Stimulated activated CD4-positive, alpha-beta T cell treated with anti-CD3 and anti-CD28 coated beads, Interleukin-1b, Interleukin-23, amount 100 ng/mL, for 4 hours (primary cell): ENCODE measurements around the gene CDK2.
"Not testable (repeated sequence)": the region's sequence is repeated elsewhere in the genome, so short reads cannot be mapped to it uniquely, and the experiment has no call there.

ENCODE experiments used
- DNase-seq, 2 donors: peaks; one replicate each; pipeline ENCODE4 v3.0.0-alpha.2; 2020; ENCODE audit warnings: low read depth in 2 of 2

The CDK2 gene

DNA sequence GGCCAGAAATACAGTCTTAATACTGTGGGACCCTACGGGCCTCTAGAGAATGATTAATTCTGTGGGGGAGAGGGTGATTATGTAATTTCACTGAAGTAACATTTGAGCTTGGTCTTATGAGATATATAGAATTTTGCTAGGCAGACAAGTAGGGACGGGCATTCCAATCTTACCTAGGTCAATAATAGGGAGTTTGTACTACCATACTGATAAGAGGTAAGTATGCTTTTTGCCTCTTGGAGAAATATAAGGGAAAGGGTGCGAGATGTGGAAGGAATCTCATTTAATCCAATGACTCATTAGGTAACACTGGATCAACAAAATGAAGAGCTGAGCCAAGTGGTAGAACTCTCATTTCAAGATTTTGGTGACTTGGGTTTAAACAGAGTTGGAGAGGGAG is 12.4 kb downstream of the CDK2 start:
- no peak for DNase-seq

DNA sequence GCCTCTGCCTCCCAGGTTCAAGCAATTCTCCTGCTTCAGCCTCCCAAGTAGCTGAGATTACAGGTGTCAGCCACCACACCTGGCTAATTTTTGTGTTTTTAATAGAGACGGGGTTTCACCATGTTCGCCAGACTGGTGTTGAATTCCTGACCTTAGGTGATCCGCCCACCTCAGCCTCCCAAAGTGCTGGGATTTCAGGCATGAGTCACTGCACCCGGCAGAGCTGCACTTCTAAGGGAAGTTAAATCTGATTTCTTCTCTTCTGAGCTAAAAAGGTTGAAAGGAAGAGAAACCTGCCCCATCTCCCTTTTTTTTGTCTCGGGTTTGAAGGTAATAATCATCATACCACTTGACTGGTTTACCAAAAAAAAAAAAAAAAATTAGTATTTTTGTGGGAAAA is 15.3 kb downstream of the CDK2 start:
- not testable (repeated sequence) for DNase-seq

DNA sequence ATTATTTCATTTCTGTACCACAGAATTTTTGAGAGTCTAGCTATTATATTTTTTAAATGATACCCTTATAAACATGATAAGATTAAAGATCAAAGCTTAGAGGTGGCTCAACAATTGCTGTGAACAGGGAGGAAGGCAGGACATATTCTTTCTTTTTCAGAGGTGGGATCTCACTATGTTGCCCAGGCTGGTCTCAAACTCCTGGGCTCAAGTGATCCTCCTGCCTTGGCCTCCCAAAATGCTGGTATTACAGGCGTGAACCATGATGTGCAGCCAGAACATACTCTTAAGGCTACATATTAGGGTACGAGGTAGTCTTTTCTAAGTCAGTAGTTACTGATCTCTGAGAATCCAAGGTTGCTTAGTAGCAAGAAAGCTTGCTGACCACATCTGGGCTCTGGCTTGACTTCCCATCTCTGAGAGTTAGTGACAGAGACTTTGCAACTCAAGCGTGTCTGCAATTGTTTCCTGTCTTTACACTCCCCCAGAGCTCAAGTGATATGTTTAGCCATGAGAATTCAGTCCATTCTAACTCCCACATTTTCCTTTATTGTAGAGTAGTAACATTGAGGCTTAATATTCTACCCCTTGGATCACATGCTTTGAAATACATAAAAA is 15.8 kb downstream of the CDK2 start:
- DNase-seq = no peak

DNA sequence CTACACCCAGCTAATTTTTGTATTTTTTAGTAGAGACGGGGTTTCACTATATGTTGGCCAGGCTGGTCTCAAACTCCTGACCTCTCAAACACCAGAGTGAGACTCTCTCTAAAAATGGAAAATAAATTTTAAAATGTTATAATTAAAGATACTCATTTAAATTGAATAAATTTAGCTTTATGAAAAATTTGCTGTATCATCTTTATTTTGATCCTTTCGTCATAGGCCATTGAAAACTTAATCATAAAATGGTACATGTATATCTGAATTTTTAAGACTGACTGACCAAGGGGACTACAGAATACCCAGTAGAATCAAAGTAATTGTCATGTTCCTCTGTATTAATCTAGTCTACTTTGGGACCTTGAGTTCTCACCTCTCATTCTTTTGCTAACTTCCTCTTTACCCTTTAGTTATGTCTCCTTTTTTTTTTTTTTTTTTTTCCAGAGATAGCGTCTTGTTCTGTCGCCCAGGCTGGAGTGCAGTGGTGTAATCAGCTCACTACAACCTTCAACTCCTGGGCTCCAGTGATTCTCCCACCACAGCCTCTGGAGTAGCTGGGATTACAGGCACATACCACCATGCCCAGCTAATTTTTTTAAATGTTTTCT is 16.7 kb downstream of the CDK2 start:
- DNase-seq = no peak

DNA sequence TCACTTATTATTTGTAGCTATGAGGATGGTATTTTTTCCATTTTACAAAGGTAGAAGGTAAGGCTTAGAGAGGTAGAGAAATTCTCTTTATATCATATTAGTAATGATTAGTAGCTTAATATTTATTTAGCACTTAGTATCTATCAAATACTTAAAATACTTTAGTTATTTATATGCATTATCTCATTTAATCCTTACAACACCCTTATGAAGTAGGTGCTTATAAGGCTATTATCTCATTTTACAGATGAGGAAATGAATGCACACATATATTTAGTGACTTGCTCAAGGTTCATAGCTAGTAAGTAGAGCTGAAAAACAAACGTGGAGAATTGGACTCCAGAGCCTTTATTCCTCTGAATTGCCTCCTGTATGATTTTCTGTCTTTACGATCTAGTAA is 18.2 kb downstream of the CDK2 start:
- DNase-seq = no peak

DNA sequence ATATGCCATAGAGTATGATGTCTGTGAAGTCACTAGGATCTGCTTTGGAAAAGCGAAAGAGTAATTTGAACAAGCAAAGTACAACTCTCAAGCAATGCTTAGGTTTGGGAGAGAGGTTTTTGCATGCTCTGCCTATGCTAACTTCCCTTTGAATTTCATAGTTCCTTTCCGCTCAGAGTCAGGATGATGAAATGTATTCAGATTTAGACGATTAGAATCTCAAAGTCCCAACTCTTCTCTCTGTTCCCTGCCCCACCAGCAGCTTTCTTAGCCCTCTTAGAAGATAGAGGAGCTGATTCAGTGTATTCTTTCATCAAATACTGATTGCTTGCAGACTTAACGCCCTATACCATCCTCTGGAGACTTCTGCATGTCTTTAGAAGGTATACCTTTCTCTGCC is 18.7 kb downstream of the CDK2 start:
- DNase-seq = no peak

DNA sequence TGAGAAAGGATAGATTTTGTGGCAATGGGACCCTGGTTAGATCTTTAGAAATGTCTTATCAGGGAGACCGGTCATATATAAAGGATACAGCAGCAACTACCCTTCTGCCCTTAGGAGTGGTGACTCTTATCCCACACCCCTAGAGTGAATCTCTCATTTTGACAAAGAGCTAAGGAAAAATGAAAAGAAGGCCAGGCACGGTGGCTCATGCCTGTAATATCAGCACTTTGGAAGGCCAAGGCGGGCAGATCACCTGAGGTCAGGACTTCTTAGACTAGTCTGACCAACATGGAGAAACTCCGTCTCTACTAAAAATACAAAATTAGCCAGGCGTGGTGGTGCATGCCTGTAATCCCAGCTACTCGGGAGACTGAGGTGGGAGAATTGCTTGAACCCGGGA is 19.3 kb downstream of the CDK2 start:
- not testable (repeated sequence) for DNase-seq

DNA sequence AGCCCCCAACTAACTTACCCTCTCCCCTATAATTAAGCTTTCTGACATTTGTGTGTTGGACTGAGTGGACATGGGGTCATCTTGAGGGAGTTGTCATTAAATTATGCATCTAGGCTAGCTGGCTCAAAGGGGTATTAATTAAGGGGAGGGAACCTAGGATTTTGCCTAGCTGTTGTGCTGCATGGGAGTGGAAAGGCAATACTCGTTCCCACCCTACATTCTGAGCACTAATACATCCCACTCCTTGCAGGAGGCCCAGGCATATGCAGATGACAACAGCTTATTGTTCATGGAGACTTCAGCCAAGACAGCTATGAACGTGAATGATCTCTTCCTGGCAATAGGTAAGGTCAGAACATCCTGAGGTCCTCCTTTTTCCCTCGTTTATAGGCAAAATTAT is 24.5 kb downstream of the CDK2 start:
- no peak for DNase-seq

DNA sequence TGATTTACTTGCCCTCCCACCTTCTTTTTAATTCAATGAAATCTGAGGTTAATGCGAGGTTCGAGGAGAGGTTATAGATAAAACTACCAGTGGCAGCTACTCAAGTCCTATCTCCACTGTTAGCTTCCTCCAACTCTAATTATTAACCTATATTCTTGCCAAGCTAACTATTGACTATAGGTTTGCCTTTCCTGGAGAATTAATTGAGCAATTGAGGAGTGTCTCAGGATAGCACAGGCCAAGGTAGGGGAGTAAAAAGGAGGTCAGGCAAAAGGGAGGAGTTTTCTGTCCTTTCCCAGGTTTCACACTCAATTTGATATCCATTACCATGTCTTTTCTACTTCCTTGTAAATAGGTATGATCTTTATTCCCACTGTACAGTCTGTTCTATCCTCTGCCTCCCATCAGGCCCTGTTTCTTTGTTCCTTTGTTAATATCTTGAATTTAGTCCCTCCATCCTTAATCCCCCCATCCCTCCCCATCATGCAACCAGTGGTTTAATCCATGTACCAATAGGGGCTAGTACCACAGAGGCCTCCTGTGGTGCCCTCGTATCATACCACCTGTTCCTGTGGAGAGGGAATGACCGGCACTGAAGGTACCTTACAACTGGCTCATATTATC is 26.7 kb downstream of the CDK2 start:
- no peak for DNase-seq

DNA sequence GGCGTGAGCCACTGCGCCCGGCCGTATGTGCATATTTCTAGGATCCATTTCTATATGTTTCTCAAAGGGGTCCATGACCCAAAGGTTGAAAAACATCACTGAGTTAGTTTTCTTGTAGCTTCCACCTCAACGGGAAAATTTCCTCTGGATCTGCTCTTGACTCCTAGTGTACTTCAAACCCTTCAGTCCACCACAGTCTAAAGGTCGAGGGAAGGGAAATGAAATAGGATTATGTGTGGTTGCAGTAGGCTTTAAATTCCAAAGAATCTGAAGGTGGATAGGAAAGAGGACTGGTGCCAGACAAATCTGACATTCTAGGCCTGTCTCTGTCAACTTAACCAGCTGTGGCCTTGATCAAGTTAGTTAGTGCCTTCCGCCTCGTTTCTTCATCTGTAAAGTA is 28.7 kb downstream of the CDK2 start:
- no peak for DNase-seq

DNA sequence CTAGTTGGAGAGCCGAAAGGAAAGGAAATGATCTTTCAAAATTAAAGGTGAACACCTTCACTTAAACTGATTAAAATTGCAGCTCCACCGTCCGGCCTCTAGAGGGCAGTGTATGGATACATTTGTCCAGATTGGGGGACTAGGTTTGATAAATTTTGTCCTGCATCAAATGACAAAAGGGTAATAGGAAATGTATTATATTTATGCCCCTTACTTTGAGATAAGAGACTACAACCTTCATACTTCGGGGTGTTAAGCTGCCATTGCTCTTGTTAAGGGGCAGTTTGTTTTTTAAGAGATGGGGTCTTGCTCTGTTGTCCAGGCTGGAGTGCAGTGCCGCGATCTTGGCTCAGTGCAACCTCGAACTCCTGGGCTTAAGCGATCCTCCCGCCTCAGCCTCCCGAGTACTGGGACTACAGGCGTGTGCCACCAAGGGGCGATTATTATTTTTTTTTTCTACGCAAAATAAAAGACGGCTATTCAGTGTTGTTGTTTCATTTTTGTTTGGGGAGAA is 29.6 kb downstream of the CDK2 start:
- DNase-seq = peak in 1 of 2 donors; percentile 68

DNA sequence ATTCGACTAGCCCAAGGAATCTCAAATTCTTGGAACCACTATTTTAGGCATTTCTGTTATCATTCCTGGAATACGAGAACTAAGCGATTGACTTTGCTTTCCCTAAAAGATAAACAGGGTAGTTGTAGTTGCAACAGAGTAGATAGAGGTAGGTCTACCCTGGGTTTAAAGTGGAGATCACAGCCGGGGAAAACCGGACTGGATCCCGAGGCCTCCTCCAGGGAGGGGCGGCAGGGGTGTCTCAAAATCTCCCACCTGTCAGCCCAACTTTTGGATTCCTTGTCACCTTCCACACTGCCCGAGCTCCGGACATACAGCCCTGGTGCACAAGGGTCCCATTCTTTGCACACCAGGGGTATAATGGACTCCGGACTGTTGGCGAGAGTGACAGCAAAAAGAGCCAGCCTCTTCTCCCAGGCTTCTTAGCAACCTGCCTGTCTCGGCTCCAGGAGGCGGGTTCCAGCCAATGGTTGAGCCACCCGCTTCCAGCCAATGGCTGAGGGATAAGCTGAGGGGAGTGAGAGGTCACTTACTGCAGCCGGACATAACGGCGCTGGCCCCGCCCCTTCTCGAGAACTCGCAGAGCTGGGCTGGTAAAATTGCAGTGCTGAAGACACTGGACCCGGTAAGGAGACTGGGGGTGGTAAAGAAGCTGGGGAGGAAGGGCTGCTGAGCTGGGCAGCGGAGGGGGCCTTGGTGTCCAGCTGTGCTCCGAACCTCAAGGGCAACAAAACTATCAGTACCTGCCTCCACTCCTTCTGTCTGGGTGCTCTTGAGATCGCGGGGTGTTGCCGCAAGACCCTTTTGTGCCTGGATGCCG is 30.3 kb downstream of the CDK2 start, which contains the start of gene SUOX:
Gene SUOX, plus strand, starts transcription at position 562 of the 820 bp plus-strand sequence. CDS start 4,946 bp downstream, outside the sequence.
- no peak for DNase-seq

DNA sequence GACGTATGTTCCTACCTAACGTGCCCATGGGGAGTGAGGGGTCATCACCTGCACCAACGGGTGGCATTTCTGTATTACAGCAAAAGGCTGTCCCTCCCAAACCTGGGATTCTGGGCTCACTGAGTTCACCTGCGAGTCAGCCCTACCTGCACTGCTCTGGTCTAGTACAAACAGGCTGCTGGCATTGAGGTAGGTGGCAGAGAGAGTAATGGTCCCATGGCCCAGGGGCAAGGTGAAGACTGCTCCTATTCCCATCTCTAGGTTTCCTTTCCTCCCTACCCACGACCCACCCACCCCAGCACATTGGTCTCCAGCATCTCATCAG is 30.9 kb downstream of the CDK2 start:
- DNase-seq = no peak

DNA sequence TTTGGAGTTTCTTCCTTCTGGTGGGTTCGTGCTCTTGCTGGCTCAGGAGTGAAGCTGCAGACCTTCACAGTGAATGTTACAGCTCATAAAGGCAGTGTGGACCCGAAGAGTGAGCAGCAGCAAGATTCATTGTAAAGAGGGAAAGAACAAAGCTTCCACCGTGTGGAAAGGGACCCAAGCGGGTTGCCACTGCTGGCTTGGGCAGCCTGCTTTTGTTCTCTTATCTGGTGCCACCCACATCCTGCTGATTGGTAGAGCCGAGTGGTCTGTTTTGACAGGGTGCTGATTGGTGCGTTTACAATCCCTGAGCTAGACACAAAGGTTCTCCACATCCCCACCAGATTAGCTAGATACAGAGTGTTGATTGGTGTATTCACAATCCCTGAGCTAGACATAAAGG is 32.9 kb downstream of the CDK2 start:
- DNase-seq = not testable (repeated sequence)

DNA sequence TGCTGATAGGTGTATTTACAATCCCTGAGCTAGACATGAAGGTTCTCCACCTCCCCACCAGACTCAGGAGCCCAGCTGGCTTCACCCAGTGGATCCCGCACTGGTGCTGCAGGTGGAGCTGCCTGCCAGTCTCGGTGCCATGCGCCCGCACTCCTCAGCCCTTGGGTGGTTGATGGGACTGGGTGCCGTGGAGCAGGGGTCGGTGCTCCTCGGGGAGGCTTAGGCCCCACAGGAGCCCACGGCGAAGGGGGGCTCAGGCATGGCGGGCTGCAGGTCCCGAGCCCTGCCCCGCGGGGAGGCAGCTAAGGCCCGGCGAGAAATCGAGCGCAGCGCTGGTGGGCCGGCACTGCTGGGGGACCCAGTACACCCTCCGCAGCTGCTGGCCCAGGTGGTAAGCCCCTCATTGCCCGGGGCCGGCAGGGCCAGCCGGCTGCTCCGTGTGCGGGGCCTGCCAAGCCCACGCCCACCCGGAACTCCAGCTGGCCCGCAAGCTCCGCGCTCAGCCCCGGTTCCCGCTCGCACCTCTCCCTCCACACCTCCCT is 33.4 kb downstream of the CDK2 start:
- DNase-seq = not testable (repeated sequence)

DNA sequence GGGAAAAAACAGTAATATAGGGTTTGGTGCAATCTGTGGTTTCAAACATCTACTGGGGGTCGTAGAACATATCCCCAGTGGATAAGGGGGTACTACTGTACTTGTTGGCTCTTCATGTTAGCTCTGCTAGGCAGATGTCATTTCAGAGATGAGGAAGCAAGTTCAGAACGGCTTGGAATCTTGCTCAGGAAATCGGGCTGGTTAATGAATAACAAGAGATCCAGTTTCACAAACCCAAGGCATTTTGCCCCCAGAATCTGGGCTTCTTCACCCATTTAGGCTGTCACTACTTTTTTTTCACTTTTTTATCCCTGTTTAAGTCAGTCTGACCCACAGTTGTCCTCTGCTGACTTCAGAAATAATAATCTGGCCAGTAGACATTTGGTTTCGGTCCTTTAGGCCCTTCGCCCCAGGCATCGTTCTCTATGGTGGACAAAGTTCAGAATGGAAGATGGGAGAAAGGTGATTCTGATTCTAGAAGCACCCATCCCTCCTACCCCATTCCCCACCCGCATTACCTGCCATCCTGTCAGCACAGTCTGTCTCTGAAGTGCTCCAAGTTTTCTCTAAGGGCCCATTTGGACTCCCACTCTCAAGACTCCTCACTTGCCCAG is 35.0 kb downstream of the CDK2 start:
- no peak for DNase-seq

DNA sequence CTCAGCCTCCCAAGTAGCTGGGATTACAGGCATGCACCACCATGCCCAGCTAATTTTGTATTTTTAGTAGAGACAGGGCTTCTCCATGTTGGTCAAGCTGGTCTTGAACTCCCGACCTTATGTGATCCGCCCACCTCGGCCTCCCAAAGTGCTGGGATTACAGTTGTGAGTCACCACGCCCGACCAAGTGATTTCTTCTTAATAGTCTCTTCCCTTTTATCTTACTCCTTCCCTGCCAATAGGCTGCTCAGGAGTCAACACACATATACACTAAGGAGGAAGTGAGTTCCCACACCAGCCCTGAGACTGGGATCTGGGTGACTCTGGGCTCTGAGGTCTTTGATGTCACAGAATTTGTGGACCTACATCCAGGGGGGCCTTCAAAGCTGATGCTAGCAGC is 36.7 kb downstream of the CDK2 start:
- not testable (repeated sequence) for DNase-seq

DNA sequence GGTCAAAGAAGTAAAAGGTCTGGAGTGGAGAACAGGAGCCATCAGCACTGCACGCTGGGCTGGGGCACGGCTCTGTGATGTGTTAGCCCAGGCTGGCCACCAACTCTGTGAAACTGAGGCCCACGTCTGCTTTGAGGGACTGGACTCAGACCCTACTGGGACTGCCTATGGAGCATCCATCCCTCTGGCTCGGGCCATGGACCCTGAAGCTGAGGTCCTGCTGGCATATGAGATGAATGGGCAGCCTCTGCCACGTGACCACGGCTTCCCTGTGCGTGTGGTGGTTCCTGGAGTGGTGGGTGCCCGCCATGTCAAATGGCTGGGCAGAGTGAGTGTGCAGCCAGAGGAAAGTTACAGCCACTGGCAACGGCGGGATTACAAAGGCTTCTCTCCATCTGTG is 37.6 kb downstream of the CDK2 start:
- no peak for DNase-seq

DNA sequence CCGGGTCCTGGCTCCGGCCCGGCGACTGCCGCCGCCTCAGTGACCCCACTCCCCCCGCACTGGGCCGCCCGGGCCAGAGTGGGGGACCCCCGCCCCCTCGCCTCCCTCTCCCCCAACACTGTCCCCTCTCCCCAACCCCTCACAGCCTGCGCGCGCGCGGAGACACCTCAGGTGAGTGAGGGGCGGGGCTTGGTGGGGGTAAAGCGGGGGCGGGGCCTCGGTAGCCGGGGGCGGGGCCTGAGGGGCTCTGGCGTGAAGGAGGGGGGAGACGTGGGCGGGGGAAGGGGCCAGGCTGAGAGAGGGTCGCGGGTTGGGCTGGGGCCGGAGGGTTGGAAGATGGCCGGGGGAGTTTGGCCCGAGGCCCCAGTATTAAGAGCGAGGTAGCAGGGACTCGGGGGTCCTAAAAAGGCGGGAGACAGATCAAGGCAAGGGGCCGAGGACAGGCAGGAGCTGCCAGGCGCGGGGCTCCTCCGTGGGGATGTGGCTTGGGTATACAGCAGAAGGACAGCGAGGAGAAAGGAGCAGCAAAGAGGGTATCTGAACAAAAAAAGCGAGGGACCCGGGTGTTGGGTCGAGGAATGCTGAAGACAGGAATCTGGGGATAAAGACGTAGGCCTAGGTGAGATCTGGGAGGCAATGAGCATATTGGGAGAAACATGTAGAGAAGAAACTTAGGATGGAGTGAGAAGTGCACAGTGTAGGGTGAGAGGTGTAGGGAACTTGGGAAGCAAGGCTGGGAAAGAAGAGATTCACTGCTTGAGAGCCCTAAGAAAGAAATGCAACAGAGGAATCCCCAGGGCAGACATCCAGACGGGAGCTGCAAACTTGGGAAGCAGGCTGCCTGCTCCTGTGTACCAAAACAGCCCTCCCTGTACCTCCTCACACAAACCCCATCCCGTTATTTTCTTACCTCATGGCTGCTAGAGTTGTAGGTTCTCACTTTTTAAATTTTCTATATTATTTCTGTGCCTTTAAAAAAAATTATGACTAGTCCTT is 41.2 kb downstream of the CDK2 start:
- DNase-seq = peak; percentile 66 to 72

DNA sequence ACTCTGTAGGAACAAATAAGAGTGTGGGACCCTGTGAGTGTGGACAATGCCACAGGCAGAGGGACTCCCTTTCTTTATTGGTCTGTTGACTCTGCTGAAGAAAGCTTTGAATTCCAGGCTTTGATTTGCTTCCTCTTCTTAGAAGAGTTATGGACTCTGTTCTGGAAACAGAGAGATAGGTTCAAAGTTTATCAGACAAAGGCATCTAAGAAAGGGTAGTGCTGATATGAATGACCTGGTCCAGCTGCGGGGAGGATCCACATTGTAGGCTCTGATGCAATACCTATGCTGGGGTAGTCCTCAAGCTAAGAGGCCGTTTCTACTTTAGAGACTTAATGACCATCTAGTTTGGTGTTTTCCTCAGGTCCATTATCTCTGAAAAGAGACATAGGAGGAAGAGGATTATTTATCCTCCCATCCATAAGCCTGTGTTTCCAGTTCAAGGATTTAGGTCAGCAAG is 43.5 kb downstream of the CDK2 start:
- DNase-seq = no peak
